Ammon's horn (tissue), 1 donor: ENCODE results near the gene PTPRN2.
A peak's percentile ranks its signal among the peaks of the same experiment; 100 is the strongest.

Source experiments
- DNase-seq: peaks from one replicate; pipeline ENCODE4 v3.0.0-alpha.2; 2016; ENCODE audit warnings: low spot score

PTPRN2 gene

GRCh38 chr7:158602905-158603772 lies 15.5 kb upstream of the PTPRN2 start:
- no peak for DNase-seq

GRCh38 chr7:158602041-158602440 lies 14.4 kb upstream of the PTPRN2 start:
- DNase-seq: no peak

- no peak for DNase-seq
These were observed 13.5 kb upstream of the PTPRN2 start for GRCh38 chr7:158601090-158601489.

GRCh38 chr7:158596745-158597144 lies 9.1 kb upstream of the PTPRN2 start:
- no peak for DNase-seq

GRCh38 chr7:158596309-158596708 lies 8.7 kb upstream of the PTPRN2 start:
- no peak for DNase-seq

- DNase-seq: peak; percentile 39
These were observed 7.4 kb upstream of the PTPRN2 start for GRCh38 chr7:158595068-158595467.

DNA sequence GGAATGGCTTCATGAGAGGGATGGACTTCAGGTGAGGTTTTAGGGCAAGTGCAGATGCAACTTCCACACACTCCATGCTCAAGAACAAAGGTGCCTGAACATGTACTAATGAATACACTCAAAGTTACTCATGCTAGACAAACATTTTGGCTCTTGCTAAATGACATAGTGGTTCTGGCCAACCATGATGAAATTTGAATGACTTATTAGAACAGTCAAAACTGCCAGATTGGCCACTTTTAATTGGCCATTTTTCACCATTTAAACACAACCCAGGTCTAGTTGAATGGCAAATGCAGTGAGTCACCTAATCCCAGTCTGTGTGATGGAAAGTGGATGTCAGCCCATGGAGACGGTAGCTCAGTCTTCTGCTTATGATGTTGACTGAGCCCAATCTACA lies 4.9 kb upstream of the PTPRN2 start:
- no peak for DNase-seq

GRCh38 chr7:158591944-158592343 lies 4.3 kb upstream of the PTPRN2 start:
- no peak for DNase-seq

DNA sequence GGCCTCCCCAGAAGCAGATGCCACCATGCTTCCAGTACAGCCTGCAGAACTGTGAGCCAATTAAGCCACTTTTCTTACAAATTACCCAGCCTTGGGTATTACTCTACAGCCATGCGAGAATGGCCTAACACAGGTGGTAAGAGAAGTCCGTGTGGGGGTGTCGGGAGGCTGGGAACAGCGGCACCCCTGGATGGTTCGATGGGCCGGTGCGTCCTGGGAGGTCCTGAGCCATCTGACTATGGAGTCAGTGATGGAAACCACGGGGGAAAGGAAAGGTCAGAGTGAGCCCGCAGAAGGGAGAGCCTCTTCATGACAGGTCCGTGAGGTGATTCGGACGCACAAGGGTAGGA lies 2.5 kb upstream of the PTPRN2 start:
- no peak for DNase-seq

GRCh38 chr7:158589653-158590052 lies 2.0 kb upstream of the PTPRN2 start:
- DNase-seq: no peak

GRCh38 chr7:158588878-158589442 lies 1.3 kb upstream of the PTPRN2 start:
- DNase-seq: no peak

DNA sequence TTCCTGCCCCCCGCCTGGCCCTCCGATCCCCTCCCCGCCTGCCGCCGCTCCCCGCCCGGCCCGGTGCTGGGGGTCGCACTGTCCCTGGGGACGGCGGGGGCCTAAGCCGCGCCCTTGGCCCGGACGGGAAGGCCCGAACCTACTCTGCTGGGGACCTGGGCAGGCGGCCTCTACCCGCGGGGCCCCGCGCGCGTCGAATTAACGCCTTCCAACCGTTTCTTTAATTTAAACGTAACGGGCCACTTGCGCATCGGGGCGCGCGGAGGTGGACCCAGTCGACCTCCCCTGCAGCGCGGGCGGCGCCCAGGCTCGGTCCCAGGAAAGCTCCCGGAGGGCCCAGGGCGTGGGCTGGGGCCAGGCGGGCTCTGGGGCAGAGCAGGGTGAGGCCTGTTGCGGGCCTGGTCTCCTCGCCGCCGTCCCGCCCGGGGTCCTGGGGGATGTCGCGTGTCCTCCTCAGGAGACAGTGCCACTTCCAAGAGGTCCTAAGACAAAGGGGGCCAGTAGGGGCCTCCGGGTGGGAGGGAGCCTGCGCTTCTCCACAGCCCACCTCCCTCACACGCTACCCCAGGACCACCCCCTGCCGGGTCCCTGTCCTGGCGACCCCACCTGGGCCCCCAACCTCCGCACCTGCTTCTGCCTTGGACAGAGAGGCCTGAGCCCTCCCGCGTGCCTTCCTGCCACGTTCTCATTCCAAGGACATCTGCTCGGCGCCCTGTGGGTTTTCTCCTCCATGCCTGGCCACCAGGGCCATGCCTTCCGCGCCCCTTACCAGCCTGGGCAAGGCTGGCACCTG lies 658 bp upstream of the PTPRN2 start:
- no peak for DNase-seq

DNA sequence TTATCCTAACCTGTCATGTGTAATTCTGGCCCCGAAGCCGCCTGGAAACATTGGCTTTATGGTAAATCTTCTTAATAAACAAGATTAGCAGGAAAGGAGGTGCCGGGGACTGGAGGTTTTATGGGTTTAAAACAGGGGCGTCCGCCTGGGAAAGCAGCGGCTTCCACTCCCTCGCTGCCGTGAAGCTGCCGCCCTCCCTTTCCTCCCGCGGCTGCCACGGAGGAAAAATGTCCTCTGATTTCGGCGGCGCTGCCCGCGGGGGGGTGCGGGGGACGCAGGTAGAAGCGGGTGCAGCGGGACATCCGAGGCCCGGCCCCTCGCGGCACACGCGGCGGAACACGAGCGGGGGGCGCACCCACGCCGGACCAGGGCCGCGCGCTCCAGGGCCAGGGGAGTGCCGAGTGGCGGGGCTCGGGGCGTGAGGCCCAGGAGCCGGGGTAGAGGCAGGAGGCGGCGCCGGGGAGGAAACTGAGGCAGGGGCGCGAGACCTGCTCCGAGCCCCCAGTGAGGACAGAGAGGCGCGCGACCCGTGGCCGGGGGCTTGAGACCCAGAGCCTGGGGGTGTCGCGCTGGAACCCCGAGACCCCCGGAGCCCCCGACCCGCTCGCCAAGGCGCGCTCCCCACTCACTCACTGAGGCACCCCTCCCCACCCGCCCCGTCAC lies 993 bp downstream of the PTPRN2 start:
- no peak for DNase-seq

DNA sequence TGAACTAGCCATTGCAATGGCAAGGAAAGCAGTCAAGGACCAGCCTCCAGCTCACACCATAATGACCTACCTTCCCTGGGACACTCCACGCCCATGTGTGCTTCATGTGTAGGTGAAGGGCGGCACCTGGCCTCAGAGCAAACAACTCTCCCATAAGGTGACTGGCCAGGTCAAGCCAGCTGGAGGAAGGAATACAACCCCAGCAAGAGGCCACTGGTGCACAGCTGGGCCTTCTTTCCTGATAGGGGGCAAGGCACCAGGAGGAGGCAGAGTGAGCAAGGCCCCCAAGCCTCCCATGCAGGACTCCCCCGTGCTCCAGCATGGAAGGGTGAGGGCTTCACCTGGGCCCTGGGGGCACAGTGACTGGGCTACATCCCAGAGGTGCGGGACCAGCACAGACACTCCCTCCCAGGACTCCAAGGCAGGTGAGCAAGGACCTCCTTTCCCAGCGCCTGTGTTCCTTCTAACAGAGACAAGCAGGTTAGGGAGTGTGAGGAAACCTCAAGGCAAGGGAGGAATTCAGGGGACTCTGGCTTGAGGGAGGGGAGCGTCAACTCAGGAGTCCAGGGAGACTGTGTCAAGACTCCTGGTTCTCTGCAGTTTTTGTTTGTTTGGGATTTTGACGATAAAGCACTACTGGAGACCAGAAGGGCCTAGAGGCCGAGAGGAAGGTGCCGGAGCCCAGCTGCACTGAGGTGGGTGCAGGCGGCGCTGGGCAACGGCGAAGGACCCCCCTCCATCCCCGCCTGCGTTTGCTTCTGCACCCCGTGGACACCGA lies 1.7 kb downstream of the PTPRN2 start:
- no peak for DNase-seq

DNA sequence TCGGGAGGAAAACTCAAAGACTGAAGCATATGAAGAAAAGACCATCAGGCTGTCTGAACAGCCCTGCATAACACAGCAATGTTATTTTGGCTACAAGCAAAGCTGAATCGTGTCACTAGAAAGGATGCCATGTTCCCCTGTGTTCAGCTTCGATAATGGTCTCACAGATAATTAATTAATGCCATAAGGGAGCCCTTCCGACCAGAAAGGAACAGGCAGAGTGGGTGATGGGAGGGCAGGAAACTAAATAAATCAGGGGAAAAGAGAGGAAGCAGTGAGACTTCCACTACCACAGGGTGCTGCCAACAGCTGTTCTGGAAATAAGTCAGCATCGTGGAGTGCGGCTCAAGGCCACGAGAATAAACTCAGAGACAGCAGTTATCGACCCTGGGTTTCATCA lies 3.2 kb downstream of the PTPRN2 start:
- no peak for DNase-seq

- DNase-seq: no peak
These were observed 3.8 kb downstream of the PTPRN2 start for GRCh38 chr7:158583810-158584209.

GRCh38 chr7:158583143-158583542 lies 4.5 kb downstream of the PTPRN2 start:
- no peak for DNase-seq

DNA sequence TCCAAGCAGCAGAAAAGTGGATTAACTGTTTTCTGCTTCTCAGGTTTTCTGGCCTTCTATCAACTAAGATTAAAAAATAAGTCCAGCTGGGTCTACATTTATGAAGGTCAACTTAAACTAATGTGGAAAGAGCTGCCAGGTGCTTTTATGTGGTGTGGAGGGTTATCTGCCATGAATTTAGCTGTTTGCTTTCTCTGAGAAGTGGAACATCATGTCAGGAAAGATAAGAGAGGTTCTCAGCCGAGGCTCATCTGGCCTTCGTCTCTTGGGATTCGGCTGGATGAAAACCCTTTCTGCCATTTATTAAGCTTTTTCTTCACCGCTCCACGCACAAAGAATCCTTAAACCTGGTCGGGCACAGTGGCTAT lies 5.5 kb downstream of the PTPRN2 start:
- no peak for DNase-seq

DNA sequence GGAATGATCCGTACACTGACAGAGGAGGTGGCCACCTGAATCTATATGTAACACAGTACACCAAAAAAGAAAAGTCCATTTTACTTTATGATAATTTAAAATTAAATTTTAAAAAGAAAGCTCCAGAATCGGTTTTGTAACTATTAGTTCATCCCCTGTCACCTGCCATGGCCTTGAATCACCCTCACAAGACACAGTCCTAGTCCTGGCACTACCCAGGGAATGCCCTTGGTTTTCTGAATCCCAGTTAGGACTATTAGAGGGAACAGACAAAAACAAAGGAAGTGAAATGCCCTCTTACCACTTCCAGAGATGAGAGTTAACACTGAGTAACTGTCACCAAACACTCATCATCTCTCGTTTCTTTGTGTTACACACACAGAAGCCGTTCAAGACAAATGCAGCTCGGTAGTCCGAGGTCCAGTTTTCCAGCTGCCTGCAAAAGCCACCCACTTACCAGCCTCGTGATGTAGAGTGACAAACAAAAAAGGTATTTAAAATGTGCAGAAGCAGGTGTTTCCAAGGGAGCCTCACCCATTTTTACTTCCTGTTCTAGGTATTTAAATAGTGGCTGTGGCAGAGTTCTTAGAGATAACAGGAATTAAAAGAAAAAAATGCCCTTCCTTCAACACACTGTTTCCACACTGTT lies 6.1 kb downstream of the PTPRN2 start:
- DNase-seq: no peak

- no peak for DNase-seq
These were observed 7.7 kb downstream of the PTPRN2 start for GRCh38 chr7:158579662-158580646.
